ENCODE results near the gene NPAS2. TPM values are rescaled to one million over a fixed set of nuclear protein-coding genes. Genes with fewer than 3 reads are reported as not detected.

Gene NPAS2
- total RNA-seq, 2 donors from 2014 or later = 39.2 to 49.4 TPM

DNA sequence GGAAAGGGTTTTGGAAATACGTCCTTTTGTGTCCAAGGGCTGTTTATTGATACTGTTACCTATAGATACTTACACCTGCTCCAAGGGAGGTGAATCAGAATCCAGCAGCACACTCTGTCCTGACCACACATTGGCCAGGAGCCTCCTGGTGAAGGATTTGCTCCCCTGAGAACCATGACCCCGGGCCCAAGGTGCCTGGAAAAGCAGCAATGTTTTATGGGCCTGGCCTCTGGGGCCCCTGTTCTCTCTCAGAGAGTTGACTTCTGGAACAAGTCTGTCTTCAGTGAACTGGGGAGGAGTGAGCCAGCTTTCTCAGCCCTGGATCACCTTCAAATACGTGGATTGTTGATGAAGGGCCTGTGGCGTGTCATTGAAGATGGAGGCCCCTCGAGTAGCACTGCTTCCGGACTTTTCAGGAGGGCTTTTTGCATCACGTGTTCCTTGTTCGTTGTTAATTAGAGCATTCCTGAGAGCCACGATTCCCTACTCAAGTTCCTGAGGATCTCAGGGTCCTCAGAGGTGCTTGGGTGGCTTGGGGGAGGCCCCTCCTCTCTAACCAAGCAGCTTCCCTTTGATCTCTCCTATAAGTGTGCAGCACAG lies 103.6 kb downstream of the NPAS2 start:
- H3K27ac ChIP-seq = peak overlapping the region; percentile 76 to 89
- no peaks in the 10 kb centered on the region for H3K9me3 ChIP-seq
- peaks cover 0 to 28% of the 10 kb centered on the region in 2 donors for H3K4me1 ChIP-seq
- peak; percentile 52 for DNase-seq (ENCODE audit: low spot score)
- peaks cover 14% of the 10 kb centered on the region for H3K36me3 ChIP-seq
- H3K27me3 ChIP-seq = no peaks in the 10 kb centered on the region
- no peak overlapping the region for H3K4me3 ChIP-seq
- TF ChIP-seq, protein P1, sequence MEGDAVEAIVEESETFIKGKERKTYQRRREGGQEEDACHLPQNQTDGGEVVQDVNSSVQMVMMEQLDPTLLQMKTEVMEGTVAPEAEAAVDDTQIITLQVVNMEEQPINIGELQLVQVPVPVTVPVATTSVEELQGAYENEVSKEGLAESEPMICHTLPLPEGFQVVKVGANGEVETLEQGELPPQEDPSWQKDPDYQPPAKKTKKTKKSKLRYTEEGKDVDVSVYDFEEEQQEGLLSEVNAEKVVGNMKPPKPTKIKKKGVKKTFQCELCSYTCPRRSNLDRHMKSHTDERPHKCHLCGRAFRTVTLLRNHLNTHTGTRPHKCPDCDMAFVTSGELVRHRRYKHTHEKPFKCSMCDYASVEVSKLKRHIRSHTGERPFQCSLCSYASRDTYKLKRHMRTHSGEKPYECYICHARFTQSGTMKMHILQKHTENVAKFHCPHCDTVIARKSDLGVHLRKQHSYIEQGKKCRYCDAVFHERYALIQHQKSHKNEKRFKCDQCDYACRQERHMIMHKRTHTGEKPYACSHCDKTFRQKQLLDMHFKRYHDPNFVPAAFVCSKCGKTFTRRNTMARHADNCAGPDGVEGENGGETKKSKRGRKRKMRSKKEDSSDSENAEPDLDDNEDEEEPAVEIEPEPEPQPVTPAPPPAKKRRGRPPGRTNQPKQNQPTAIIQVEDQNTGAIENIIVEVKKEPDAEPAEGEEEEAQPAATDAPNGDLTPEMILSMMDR (IDR thresholded peaks at IDR 0.05) = no peak

DNA sequence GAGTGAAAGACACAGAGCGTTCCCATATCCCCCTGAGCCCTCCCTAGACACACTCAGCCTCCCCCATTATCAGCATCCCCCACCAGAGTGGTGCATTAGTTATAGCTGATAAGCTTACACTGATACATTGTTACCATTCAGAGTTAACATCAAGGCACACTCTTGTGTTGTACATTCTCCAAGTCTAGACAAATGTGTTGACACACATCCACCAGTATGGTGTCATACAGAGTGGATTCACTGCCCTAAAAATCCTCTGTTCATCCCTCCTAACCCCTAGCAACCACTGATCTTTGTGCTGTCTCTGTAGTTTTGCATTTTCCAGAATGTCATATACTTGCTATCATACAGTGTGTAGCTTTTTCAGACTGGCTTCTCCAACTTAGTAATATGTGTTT lies 104.2 kb downstream of the NPAS2 start:
- Histone ChIP-seq H3K27ac (peak overlapping the region; percentile 76 to 89), H3K4me3 (peak overlapping the region in 1 of 2 donors; percentile 33), H3K36me3 (peaks cover 14% of the 10 kb centered on the region), H3K4me1 (peaks cover 0 to 34% of the 10 kb centered on the region in 2 donors), H3K27me3 (no peaks in the 10 kb centered on the region), H3K9me3 (no peaks in the 10 kb centered on the region)
- TF ChIP-seq, protein P1 (IDR thresholded peaks at IDR 0.05) = no peak
- peak; percentile 36 for DNase-seq (ENCODE audit: low spot score)

DNA sequence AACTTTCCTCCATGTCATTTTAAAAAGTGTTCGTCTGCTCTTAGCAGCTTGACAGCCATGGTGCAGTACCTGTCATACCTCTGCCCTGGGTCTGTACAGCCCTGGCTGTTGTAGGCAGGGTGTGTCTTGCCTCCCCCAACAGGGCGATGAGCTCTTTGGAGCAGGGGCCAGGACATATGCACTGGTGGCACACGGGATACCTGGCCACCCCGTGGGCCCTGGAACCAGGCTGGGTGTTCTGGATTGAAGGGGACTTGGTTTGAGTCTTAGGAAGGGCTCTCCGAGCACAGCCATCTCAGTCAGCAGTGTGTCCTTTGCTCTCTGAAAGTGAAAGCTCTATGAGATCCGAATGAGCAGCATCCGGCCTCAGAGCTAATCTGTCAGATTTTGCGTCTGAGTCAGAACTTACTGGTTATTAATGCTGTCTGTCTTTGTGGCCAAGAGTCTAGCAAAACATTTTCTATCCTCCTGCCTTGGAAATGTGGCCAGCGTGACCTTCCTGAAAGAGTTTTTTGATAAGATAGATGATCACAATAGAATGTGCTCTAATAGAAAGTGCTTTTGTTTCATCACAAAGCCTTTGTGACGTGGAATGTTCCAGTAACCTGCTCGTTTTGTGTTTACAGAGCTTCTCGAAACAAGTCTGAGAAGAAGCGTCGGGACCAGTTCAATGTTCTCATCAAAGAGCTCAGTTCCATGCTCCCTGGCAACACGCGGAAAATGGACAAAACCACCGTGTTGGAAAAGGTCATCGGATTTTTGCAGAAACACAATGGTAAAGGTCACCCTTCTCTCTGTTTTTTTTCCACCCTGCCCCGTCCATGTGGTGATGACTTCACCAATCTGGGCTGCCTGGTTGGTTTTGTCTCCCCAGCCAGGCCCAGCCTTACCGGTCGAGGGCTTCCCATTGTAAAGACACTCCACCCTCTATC lies 104.8 kb downstream of the NPAS2 start:
- H3K27ac ChIP-seq = peak overlapping the region; percentile 76 to 89
- peaks cover 14% of the 10 kb centered on the region for H3K36me3 ChIP-seq
- H3K27me3 ChIP-seq = no peaks in the 10 kb centered on the region
- H3K4me3 ChIP-seq = peak overlapping the region in 1 of 2 donors; percentile 33
- TF ChIP-seq, protein P1 (IDR thresholded peaks at IDR 0.05) = no peak
- H3K9me3 ChIP-seq = no peaks in the 10 kb centered on the region
- peaks cover 0 to 37% of the 10 kb centered on the region in 2 donors for H3K4me1 ChIP-seq
- DNase-seq (ENCODE audit: low spot score) = peak; percentile 88

DNA sequence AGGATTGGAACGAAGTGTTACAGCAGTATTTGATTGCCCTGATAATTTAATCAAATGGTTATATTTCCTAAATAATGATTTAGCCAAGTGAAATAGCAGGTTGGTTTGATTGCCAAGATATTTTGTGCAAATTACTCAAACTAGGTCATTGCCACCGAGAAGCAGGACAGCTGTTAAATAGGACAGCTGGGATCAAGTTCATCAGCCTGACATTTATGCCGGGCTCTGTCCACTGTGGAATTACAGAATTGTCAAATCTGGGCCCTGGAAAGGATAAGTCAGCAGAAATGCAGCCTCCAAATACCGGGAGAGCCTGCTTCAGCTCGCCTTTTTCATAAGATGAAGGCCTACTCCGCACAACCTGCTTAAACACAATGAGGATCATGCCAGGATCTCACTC lies 108.3 kb downstream of the NPAS2 start:
- peak; percentile 34 for DNase-seq (ENCODE audit: low spot score)
- Histone ChIP-seq H3K27me3 (no peaks in the 10 kb centered on the region), H3K9me3 (no peaks in the 10 kb centered on the region), H3K27ac (no peak overlapping the region), H3K4me1 (peaks cover 0 to 35% of the 10 kb centered on the region in 2 donors), H3K4me3 (no peak overlapping the region), H3K36me3 (peaks cover 19% of the 10 kb centered on the region)
- TF ChIP-seq, protein P1 (IDR thresholded peaks at IDR 0.05) = no peak

DNA sequence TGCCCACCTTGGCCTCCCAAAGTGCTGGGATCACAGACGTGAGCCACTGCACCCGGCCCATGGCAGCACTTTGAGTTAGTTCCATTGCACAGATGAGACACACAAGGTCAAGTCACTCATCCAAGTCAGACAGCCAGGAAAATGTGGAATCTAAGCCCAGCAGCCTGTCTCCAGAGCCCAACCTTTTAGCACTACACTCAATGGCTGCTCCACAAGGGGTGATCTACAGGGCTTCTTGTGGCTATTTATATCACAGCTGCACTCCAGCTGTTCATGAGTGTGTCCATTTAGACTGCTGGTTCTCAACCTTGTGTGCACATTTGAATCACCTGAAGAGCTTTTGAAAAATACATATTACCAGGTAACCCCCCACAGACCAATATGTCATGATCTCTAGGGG lies 109.2 kb downstream of the NPAS2 start:
- Histone ChIP-seq H3K4me1 (peaks cover 0 to 27% of the 10 kb centered on the region in 2 donors), H3K36me3 (peaks cover 19% of the 10 kb centered on the region), H3K4me3 (no peak overlapping the region), H3K9me3 (no peaks in the 10 kb centered on the region), H3K27me3 (no peaks in the 10 kb centered on the region), H3K27ac (no peak overlapping the region)
- no peak for DNase-seq (ENCODE audit: low spot score)
- TF ChIP-seq, protein P1 (IDR thresholded peaks at IDR 0.05) = no peak

All from right atrium auricular region (tissue), 2 donors.